SK-N-DZ (cell line): Measurements from ENCODE around the gene POLG. TPM values are rescaled to one million over a fixed set of nuclear protein-coding genes. Genes with fewer than 3 reads are reported as not detected.

Source experiments
- DNase-seq: peaks from one replicate; pipeline ENCODE4 v3.0.0-alpha.2; 2015; ENCODE audit warnings: low spot score
- polyA plus RNA-seq, 2 experiments: library from polyadenylated mRNA; depleted of rRNA; stranded (reverse); fragments of >200 nt; gene quantifications; 2 replicates each; pipeline ENCODE4 v1.2.3, GENCODE V29; 2014

POLG gene
- polyA plus RNA-seq (2014; cell fraction: cytosol; rRNA removed): 41.7 and 43.4 TPM in 2 replicates
- 143 and 176 TPM in 2 replicates for polyA plus RNA-seq (2014; cell fraction: nucleus; rRNA removed)

- DNase-seq: peak; percentile 99
These were observed at the start of gene POLG for GRCh38 chr15:89334510-89335297. Gene POLG, minus strand, starts transcription at chr15:89334824. Its CDS starts 1,070 bp downstream, at chr15:89333754.

GRCh38 chr15:89384176-89384604 lies 49.6 kb upstream of the POLG start:
- DNase-seq: no peak

- peak; percentile 97 for DNase-seq
These were observed 48.9 kb upstream of the POLG start for GRCh38 chr15:89383365-89384175.

- no peak for DNase-seq
These were observed 47.5 kb upstream of the POLG start for GRCh38 chr15:89381888-89382686.

GRCh38 chr15:89381331-89381730 lies 46.7 kb upstream of the POLG start:
- peak; percentile 76 for DNase-seq

GRCh38 chr15:89379818-89380217 lies 45.2 kb upstream of the POLG start:
- DNase-seq: no peak

GRCh38 chr15:89379251-89379695 lies 44.6 kb upstream of the POLG start:
- DNase-seq: no peak

GRCh38 chr15:89378296-89379151 lies 43.9 kb upstream of the POLG start:
- DNase-seq: no peak

GRCh38 chr15:89377842-89378295 lies 43.2 kb upstream of the POLG start:
- no peak for DNase-seq

- no peak for DNase-seq
These were observed 42.6 kb upstream of the POLG start for GRCh38 chr15:89377024-89377841.

- DNase-seq: no peak
These were observed 41.8 kb upstream of the POLG start for GRCh38 chr15:89376388-89376787.

- DNase-seq: no peak
These were observed 40.7 kb upstream of the POLG start for GRCh38 chr15:89375093-89376005.

GRCh38 chr15:89374086-89374981 lies 39.7 kb upstream of the POLG start:
- DNase-seq: no peak

- no peak for DNase-seq
These were observed 37.7 kb upstream of the POLG start for GRCh38 chr15:89372069-89372935.

- DNase-seq: no peak
These were observed 36.8 kb upstream of the POLG start for GRCh38 chr15:89371228-89372044.

GRCh38 chr15:89370978-89371227 lies 36.3 kb upstream of the POLG start:
- no peak for DNase-seq
